ENCODE data around the gene CARS2.

CARS2 gene

GRCh38 chr13:110648848-110649421 is 57.0 kb downstream of the CARS2 start:
- DNase-seq (ENCODE audit: low read depth, low spot score) = no peak
- in situ Hi-C loops (cut with HindIII; ENCODE audit: low sequenced_read_pairs) = no loop called here
- no peak for TF ChIP-seq CTCF (IDR thresholded peaks at IDR 0.05; ENCODE audit: low read depth, low read length)
- H3K4me3 ChIP-seq (ENCODE audit: low read depth, low read length) = no peak overlapping the region

- no peak for DNase-seq (ENCODE audit: low read depth, low spot score)
- in situ Hi-C loops (cut with HindIII; ENCODE audit: low sequenced_read_pairs) = no loop called here
- no peak overlapping the region for H3K4me3 ChIP-seq (ENCODE audit: low read depth, low read length)
- TF ChIP-seq CTCF (IDR thresholded peaks at IDR 0.05; ENCODE audit: low read depth, low read length) = no peak
Measured at GRCh38 chr13:110648146-110648819, 57.6 kb downstream of the CARS2 start.

- no peak for DNase-seq (ENCODE audit: low read depth, low spot score)
- H3K4me3 ChIP-seq (ENCODE audit: low read depth, low read length) = no peak overlapping the region
- no peak for TF ChIP-seq CTCF (IDR thresholded peaks at IDR 0.05; ENCODE audit: low read depth, low read length)
- in situ Hi-C loops (cut with HindIII; ENCODE audit: low sequenced_read_pairs) = no loop called here
Measured at GRCh38 chr13:110647365-110647737, 58.6 kb downstream of the CARS2 start.

- no peak for DNase-seq (ENCODE audit: low read depth, low spot score)
- TF ChIP-seq CTCF (IDR thresholded peaks at IDR 0.05; ENCODE audit: low read depth, low read length) = no peak
- H3K4me3 ChIP-seq (ENCODE audit: low read depth, low read length) = no peak overlapping the region
- in situ Hi-C loops (cut with HindIII; ENCODE audit: low sequenced_read_pairs) = no loop called here
Measured at GRCh38 chr13:110646442-110647364, 59.2 kb downstream of the CARS2 start.

GRCh38 chr13:110645750-110646149 is 60.2 kb downstream of the CARS2 start:
- DNase-seq (ENCODE audit: low read depth, low spot score) = no peak
- no peak for TF ChIP-seq CTCF (IDR thresholded peaks at IDR 0.05; ENCODE audit: low read depth, low read length)
- H3K4me3 ChIP-seq (ENCODE audit: low read depth, low read length) = no peak overlapping the region
- in situ Hi-C loops (cut with HindIII; ENCODE audit: low sequenced_read_pairs) = no loop called here

- peak; percentile 66 for TF ChIP-seq CTCF (IDR thresholded peaks at IDR 0.05; ENCODE audit: low read depth, low read length)
- H3K4me3 ChIP-seq (ENCODE audit: low read depth, low read length) = no peak overlapping the region
- peak; percentile 83 for DNase-seq (ENCODE audit: low read depth, low spot score)
- in situ Hi-C loops (cut with HindIII; ENCODE audit: low sequenced_read_pairs) = no loop called here
Measured at GRCh38 chr13:110644892-110645521, 60.9 kb downstream of the CARS2 start.

Data from astrocyte of the spinal cord (primary cell).